Measurements from ENCODE around the gene PLEKHG1.

The PLEKHG1 gene

DNA sequence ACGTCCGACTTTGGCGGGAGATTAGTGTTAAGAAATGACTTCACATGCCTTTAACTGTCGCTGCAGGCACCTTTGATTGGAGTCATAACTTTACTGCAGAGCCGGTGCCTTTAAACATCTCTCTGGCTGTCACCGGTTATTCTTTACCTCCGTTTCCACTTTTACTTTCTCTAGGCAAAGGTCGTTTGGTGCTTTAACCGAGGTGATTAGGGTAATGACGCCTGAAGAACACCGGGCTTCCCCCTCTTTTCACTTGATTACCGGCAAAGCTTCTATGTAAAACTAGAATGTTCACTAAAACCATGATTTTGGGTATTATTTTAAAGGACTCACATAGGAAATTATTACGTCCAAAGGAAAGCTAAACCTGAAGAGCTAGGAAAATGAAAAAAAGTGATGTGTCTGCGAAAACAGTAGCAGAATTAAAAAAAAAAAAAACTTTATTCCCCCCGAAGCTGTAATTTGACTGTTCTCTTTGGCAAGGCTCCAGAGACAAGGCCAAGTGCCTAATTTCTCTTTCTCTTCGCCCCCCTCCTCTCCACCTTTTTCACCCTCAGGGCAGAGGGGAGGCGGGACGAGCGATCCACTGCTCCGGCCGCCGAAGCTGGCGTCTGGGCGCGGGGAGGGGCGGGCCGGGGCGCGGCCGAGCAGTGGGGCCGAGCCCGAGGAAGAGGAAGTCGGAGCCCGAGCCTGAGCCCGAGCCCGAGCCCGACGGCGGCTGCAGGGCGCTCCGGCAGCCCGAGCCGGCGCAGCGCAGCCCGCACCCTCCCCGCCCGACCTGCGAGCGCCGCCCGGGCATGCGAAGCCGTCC is at the start of gene PLEKHG1:
TSS of gene PLEKHG1 (plus strand) at position 687 of the 811 bp plus-strand sequence. CDS start 133,797 bp downstream, outside the sequence.
- DNase-seq: no peak

DNA sequence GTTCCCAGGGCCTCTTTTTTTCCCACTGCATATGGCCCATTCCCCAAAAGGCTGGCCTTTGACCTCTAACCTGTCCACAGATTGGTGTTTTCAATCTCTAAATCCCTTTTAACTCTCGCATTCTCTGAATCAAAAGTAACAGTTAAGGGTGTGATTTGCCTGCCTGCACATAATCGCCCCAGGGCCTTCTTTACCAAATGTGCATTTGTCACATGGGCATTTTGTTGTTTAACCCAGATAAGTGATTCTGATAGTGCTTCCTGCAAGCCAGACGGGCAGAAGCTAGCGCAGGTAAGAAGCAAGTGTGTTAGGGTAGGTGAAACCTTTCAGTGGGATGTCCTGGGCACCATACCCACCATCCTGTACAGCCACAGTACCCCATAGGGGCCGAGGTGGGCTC is 49.4 kb upstream of the PLEKHG1 start:
- no peak for DNase-seq

DNA sequence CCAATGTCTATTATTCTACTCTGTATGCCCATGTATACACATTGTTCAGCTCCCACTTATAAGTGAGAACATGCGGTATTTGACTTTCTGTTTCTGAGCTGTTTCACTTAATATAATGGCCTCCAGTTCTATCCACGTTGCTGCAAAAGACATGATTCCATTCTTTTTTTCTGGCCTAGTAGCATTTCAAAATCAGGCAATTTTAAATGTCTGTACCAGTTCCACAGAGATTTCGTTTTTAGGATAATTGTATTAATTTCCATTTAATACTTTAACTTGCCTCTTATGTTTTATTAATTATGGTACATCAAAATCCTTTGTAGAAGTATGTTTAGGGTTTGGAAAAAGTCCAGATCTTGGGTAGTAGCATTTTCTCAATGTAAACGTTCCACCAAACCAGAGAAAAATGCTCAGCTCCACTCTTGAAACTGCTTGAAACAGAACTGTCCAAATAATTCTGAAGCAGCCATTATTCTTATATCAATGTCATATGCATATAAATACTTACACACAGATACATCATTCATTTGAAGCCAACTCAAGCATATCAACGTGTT is 42.6 kb upstream of the PLEKHG1 start:
- no peak for DNase-seq

DNA sequence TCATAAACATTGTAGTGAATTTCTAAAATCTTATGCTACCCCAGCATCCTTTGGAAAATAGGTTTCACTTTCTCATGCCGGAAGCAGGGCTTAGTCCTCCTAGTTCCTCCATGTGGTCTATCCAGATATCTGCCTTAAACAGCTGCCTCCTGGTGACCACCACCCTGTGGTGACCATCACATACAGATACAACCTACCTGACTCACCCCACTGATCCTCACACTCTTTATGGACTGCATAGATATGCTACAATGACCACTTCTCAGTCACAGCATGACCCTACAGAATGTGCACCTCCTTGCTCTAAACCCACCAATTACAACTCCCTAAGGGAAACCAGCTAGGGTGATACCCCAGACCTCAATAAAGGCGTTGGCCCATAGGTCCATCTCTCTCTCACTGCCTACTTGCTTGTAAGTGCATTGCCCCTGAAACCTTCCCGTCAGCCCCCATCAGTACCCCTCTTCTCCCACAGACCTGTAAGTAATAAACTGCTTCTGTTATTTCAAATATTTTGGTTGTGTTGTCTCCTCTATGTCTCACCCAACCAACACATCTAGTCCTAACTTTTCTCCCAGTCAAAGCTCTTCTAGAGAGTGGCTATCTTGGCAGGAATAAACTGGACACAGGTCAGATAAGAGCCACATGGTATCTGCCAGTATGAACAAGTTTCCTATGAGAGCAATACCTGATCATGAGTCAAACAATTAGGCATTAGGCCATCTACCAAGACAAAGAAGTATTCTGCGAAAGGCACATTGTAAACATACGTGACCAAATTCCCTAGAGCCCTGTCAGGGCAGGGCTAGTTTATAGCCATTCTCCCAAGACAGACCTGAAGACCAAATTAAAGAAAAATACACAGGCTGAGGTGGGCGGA is 39.4 kb upstream of the PLEKHG1 start:
- DNase-seq: no peak

DNA sequence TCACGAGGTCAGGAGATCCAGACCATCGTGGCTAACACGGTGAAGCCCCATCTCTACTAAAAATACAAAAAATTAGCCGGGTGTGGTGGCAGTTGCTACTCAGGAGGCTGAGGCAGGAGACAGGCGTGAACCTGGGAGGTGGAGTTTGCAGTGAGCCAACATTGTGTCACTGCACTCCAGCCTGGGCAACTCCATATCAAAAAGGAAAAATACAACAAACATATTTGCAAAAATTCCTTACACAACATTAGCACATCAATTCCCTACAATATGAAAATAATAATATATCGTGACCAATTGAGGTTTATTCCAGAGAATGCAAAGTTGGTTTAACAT is 38.8 kb upstream of the PLEKHG1 start:
- no peak for DNase-seq

DNA sequence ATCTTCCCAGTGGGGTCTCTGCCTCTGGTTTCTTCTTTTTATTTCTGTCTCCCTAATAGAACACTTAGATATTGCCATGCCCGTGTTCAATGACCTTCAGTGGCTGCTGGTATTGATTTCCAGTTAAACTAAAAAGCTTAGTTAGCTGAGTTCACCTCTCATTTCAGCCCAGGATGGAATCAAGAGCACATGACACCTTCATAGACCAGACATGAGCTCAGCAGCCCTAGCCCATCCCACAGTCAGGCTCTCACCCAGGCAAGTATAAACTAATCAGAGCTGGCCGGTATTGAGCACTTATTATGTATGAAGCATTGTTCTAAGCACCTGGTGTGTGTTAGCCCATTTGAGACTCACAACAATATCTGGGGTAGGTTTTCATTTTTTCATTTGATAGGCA is 33.7 kb upstream of the PLEKHG1 start:
- no peak for DNase-seq

DNA sequence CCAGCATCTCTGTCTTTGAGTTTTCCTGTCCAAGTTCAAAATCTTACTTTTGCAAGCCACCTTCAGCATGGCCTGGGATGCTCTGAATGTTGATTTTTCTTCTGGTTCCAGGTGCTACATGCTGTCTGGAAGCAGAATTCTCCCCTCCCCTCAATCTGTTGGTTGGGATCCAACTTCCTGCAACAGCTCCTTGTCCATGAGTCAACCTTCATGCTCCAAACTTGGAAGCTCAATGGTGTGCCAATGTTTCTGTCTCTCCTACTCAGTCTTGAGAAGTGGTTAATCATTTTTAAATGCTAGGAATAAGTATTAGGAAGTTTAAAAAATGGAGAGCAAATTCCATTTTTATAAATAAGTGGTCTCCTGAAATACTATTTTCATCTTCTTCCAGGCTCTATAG is 33.2 kb upstream of the PLEKHG1 start:
- DNase-seq: no peak

DNA sequence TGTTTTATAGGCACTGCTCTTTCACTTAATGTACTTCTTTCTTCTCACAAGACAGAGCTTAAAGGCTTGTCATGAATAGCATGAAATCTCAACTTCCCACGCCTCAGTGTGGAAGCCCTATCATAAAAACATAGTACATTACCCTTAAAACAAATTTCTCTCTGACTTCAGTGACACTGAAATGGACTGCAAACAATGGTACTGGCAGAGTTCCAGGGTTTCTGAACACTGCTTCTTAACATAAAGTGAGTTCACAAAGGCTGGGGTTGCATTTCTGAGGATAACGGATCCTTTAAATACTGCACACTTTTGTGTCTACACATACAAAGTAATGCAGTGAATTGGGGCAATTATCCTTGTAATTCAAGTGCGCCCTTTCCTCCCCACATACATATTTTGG is 32.3 kb upstream of the PLEKHG1 start:
- DNase-seq: no peak

DNA sequence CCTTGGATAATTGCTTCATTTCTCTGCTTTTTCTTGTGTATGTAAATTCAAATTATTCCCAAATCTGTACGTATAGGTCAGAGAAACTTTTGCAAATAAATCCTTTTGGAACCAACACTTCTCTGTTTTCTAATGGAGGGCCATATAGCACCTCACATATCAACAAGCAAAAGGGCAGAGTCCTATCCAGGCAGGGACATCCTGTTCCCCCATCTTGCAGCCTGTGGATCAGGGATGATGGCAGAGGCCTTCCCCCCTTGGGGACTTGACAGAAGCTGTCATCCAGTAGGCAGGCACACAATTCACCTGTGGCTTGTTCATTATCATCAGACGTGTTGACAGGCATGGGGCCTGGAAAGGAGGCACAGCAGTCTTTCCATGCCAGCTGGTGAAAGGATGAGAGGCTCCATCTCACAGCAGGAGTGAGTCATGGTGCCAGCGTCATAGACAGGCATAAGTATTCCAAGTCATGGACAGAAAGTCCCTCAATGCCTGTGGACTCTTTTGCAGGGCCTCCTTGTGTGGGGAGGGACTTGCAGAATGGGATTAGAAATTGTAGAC is 31.8 kb upstream of the PLEKHG1 start:
- DNase-seq: no peak

DNA sequence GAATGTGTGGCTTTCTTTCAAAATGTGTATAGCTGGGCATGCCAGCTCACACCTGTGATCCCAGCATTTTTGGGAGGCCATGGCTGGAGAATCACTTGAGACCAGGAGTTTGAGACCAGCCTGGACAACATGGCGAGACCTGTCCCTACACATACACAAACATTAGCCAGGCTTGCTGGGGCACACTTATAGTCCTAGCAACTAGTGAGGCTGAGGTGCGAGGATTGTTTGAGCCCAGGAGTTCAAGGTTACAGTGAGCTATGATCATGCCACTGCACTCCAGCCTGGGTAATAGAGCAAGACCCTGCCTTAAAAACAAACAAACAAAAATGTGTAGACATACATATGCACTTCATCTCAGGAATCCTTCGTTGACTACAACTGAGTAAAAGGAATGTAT is 31.1 kb upstream of the PLEKHG1 start:
- no peak for DNase-seq

DNA sequence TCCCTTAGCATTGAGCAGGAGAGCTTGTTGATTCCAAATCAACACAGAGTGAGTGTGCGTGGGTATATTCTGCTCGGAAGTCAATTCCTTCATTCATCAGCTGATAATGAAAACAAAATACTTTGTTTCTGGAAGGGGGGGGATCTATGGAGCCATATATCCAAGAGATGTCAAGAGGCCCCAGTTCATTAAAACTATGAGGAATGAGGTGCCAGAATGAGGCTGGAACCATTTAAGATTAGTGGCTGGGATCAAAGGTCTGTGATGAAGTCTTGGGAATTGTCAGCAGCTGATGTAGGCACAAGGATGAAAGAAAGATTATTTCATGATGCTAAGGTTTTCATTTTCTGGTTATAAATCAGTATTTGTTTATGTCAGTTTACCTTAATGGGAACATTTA is 30.5 kb upstream of the PLEKHG1 start:
- no peak for DNase-seq

DNA sequence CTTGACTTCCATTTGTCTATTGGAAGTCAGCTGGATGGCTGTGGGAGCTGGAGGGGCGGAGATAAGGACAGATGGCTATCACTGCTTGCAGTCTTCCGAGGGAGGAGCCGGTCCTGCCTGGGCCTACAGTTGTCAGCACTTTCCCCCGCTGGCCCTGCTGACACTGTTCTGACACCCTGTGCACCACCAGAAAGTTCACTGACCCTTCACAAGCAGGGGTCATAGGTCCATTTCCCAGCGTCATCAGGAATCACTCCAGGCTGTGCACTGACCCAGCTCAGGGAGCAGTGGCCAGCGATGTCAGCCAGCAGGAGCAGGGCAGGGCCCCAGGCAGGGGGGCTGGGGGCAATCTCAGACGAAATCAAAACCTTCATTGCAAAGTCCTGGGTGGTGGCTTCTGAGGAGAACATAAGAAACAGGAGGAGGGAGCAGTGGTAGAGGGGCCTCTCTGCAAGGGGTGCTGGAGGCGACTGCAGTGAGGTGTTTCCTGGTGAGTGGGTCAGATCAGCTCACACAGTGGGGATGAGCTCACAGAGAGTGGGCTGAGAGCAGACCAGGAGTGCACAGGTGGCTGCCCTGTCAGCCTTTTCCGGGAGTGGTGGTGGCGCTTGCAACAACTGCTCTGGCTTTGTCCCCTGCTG is 26.5 kb upstream of the PLEKHG1 start:
- no peak for DNase-seq

DNA sequence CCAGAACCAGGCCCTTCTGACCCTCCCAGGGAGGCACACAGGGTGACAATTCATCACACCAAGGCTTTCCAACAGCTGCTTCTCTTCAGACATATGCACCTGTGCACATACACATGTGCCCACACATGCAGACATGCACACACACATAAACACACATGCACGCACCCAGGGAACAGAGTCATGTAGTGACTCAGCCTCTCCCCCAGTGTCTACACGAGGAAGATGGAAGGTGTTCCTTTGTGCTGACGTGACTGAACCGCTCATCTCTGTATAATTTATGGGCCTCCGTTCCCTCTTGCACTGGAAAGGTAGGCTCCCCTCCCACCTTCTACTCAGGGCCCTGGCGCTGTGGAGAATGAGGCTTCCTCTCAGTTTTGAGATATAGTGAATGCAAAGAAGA is 23.8 kb upstream of the PLEKHG1 start:
- DNase-seq: no peak

DNA sequence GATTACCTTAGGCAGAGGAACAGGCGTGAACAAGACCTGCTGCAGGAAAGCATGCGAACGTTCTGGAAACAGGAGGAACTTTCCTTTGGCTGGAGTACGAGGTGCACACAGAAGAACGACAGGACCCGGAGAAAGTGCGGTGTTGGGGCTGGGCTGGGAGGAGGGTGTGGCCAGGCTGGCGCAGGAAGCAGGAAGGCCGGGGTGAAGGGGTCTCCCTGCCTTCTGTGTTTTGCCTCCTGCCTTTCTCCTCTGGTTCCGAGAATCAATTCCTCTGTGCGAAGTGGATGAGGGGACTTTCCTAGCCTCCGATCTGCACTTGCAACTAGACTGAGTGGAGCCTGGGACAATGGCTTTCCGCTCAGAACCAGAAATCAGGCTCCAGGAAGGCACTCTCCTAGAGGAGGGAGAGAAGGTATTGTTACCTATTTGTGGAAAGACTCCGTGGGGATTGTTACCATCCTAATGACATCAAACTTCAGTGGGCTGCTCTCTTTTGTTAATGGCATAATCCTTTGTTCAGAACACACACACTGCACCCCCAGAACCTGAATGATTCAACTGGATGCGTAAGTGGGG is 22.9 kb upstream of the PLEKHG1 start:
- DNase-seq: no peak

DNA sequence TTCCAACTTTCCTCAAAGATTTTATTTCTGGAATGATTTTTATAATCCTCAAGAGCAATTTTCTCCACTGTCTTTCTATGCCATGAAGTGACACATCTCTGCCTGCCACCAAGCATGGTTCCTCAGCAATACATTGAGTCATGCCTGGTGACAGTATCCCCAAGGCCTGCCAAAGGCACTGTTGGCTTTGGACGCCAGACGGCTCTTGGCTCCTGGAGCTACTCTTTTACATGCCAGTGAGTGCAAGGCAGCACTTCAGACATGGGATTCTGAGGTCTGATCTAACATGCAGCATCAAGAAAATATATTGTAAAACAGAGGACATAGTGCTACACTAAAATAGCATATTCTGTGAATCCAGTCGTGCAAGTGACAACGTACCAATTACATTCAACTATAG is 20.1 kb upstream of the PLEKHG1 start:
- DNase-seq: no peak

DNA sequence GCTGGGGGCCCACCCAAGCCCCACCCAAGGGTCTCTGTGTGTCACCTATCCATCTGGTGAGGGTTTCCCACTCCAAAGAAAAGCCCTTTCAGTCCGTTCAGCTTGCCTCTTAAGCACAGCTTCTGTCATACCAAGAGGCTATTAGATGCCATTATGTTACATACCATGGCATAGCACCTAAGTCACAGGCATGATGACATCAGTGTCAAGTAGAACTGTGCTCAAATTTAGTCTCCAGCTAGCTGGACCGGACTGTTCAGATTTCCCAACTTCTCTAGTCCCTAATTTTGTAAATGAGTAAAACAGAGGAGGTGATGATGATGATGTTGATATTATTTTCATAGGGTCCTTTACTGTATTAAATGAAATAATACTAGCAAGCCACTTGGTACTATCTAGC is 19.2 kb upstream of the PLEKHG1 start:
- no peak for DNase-seq

DNA sequence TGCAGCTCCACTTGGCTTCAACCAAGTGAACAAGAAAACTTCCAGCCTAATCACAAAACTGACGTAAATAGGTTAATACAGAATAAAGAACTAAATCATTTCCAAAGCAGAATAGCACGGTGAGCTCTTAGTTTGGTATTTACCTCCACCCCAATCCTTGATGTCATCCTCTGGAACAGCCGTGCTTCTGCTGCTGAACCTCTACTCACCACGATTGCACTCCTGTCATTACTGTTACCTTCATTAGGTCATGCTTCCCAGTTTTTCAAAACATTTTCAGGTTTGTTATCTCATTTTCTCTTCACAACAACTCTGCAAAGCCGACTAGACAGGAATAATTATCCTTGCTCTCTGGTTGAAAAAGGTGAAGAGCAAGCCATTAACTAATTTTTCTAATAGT is 15.6 kb upstream of the PLEKHG1 start:
- DNase-seq: no peak

DNA sequence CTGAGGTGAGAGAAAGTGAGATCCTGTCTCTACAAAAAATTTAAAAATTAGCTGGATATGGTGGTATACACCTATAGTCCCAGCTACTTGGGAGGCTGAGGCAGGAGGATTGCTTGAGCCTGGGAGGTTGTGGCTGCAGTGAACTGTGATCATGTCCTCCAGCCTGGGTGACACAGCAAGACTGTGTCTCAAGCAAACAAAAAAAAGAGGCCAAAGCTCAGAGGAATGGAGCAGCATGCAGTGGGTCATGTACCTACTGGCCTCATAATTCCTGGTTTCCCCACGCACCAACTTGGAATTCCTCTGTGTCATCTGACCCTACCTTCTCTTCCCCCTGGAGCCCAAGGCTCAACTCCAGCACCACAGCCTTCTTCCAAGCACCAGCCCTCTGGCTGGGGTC is 15.1 kb upstream of the PLEKHG1 start:
- no peak for DNase-seq

DNA sequence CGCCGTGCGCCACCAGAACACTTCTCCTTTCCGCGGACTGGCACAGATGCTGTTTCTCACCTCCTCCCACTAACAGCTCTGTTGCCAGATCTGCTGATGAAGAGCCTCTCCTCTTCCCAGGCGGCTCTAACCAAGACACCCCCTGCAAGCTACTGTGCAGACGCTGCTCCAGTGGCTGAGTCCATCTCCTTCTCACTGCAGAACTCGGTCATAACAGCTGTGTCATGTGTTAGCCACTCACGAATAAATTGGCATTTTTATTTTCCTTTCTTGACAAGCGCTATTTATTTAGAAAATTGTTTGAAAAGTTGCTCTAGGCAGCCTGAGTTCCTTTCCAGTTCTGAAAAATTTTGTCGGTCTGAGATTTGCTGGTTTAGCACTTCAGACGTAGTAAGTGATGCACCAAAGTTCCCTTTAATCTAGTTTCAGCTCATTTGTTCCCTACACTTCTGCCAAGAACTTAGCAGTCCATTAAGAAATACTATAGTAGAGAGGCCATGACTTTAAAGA is 12.8 kb upstream of the PLEKHG1 start:
- DNase-seq: no peak

DNA sequence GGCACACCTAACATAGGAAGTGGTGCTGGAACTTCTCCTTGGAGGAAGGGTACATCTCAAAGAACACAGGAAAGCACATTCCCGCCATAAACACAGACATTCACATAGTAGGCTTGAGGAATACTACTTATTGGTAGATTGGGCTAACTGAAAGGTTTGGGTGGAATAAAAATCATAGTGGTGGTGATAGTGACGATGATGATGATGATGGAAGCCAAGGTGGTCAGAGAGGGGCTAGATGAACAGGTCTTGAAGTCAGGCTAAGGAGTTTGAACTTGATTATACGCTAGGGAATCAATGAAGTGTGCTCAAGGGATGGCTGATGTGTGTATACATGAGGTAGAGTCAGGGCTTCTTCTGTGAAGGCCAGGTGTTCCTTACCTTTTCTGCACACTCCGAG is 12.0 kb upstream of the PLEKHG1 start:
- DNase-seq: no peak

DNA sequence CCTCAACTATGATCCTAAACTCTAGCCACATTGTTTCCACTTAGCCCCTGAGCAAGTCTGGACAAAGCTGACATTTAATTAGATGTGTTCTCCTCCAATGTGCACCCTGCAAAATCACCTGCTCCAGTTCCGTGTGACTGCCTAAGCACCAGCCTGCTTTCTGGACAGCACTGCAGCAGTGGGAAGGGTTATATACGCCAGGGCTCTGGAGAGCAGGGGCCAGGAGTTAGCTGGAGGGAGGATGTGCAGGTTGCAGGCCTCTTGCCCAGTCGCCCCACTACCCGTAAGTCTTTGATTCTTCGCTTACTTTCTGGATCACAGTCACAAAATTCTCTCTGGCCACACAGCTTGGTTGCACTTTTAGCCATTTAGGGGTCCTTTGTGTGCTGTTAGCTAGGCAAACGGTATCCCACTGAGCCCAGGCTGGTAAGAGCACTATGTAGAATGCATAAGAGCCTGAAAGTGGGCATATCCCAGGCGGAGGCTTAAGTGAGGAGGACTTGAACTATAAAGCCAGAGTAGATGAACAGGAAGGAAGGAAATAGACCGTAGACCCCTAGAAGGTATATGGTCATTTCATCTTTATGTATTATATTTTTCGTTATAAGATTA is 10.7 kb upstream of the PLEKHG1 start:
- no peak for DNase-seq

DNA sequence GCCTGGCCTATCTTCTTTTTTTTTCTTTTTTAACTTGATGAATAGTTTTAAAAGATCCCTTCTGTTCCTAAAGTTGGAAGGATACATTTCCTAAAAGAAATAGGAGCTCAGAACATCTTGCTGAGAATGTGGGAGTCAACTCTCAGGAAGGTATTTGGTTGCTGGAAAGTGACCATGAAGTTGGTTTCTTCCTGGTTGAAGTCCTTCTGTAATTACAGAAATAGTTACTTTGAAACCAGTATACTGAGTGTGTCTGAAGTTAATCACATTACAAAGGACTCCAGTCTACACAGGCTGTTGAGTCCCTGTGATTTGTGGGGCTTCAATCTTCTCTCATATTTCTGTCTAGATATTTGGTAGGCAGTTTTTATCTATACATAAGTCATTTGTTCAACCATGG is 9.8 kb upstream of the PLEKHG1 start:
- DNase-seq: no peak

Data from NCI-H446 (cell line).